Measurements from ENCODE around the gene SEC31B.

Gene SEC31B

GRCh38 chr10:100529475-100530298 lies 10.0 kb upstream of the SEC31B start, which contains the start of gene NDUFB8:
NDUFB8 (minus strand) TSS chr10:100529871; CDS start chr10:100529851, 20 bp downstream.
- H3K4me3 ChIP-seq (ENCODE audit: low read depth, low read length) = peak within 1 kb of the TSS; percentile 81
- DNase-seq (ENCODE audit: low read depth) = peak; percentile 82
- TF ChIP-seq, protein P1, sequence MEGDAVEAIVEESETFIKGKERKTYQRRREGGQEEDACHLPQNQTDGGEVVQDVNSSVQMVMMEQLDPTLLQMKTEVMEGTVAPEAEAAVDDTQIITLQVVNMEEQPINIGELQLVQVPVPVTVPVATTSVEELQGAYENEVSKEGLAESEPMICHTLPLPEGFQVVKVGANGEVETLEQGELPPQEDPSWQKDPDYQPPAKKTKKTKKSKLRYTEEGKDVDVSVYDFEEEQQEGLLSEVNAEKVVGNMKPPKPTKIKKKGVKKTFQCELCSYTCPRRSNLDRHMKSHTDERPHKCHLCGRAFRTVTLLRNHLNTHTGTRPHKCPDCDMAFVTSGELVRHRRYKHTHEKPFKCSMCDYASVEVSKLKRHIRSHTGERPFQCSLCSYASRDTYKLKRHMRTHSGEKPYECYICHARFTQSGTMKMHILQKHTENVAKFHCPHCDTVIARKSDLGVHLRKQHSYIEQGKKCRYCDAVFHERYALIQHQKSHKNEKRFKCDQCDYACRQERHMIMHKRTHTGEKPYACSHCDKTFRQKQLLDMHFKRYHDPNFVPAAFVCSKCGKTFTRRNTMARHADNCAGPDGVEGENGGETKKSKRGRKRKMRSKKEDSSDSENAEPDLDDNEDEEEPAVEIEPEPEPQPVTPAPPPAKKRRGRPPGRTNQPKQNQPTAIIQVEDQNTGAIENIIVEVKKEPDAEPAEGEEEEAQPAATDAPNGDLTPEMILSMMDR (conservative IDR thresholded peaks at IDR 0.05; ENCODE audit: low read depth, low read length) = no peak

DNA sequence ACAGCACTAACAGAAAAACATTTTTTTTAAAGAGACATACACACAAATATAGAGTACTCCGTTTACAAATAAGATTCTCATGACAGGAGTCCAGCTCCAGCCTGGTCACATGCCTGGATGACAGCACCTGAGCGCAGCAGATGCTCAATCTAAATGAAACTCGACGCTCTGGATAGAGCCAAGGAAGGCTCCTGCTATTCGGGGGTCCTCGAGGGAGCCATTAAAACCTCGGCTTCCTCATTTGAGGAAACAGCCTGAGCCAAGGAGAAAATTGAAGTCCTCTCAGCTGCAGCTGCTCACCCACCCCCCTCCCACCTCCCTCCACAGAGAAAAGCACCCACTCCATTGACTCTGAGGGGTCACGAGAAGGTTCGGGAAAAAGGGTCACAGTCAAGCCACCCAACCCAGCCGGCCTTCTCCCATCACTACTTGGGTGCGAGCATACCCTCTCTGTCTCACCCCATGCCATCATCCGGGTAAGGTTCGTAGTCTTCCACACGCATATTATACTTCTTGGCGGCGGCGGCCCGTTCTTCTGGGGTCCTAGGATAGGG lies 9.3 kb upstream of the SEC31B start:
- DNase-seq (ENCODE audit: low read depth) = no peak
- TF ChIP-seq, protein P1 (conservative IDR thresholded peaks at IDR 0.05; ENCODE audit: low read depth, low read length) = no peak
- peak overlapping the region; percentile 81 for H3K4me3 ChIP-seq (ENCODE audit: low read depth, low read length)

GRCh38 chr10:100528123-100528886 lies 8.6 kb upstream of the SEC31B start:
- no peak for DNase-seq (ENCODE audit: low read depth)
- TF ChIP-seq, protein P1 (conservative IDR thresholded peaks at IDR 0.05; ENCODE audit: low read depth, low read length) = no peak
- H3K4me3 ChIP-seq (ENCODE audit: low read depth, low read length) = peak overlapping the region; percentile 81

DNA sequence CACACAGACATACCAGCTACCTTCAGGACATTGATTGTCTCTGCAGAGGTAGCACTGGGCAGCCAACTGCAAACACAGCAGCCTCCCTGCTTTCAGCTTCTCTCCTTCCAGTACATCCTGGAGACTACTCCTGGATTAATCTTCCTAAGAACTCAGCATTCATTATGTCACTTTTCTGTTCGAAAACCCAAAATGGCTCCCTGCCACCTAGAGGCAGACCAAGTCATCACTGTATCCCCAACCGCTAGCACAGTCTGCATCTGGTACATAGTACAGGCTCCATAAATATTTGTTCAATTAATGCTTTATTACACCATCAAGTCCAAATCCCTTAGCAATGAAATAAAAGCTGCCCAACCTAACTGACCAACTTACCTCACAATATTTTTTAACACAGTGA lies 5.0 kb upstream of the SEC31B start:
- no peak for DNase-seq (ENCODE audit: low read depth)
- TF ChIP-seq, protein P1 (conservative IDR thresholded peaks at IDR 0.05; ENCODE audit: low read depth, low read length) = peak; percentile 28
- H3K4me3 ChIP-seq (ENCODE audit: low read depth, low read length) = no peak overlapping the region

GRCh38 chr10:100524206-100524605 lies 4.5 kb upstream of the SEC31B start:
- DNase-seq (ENCODE audit: low read depth) = no peak
- H3K4me3 ChIP-seq (ENCODE audit: low read depth, low read length) = no peak overlapping the region
- TF ChIP-seq, protein P1 (conservative IDR thresholded peaks at IDR 0.05; ENCODE audit: low read depth, low read length) = no peak

DNA sequence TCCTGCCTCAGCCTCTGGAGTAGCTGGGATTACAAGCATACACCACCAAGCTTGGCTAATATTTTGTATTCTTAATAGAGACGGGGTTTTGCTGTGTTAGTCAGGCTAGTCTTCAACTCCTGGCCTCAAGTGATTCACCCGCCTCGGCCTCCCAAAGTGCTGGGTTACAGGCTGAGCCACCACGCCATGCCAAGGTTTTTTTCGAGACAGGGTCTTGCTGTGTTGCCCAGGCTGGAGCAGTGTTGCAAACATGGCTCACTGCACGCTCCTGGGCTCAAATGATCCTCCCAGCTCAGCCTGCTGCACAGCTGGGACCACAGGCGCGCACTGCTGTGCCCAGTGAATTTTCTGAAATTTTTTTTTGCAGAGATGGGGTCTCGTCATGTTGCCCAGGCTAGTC lies 3.3 kb upstream of the SEC31B start:
- TF ChIP-seq, protein P1 (conservative IDR thresholded peaks at IDR 0.05; ENCODE audit: low read depth, low read length) = no peak
- DNase-seq (ENCODE audit: low read depth) = no peak
- no peak overlapping the region for H3K4me3 ChIP-seq (ENCODE audit: low read depth, low read length)

Measured in choroid plexus epithelial cell (primary cell).